SK-N-MC (cell line): ENCODE data around the gene IKBKE.

ENCODE experiments used
- DNase-seq: peaks from one replicate; pipeline ENCODE4 v3.0.0-alpha.2; 2011; ENCODE audit warnings: low read depth, low spot score
- H3K27ac ChIP-seq: fragments of 200-600 bp; sonication (generic); 2 replicates; pipeline ENCODE4 v1.5.1; 2016; ENCODE audit warnings: mixed run types
- H3K36me3 ChIP-seq: fragments of 200-600 bp; sonication (generic); 2 replicates; pipeline ENCODE4 v1.6.1; 2017; ENCODE audit warnings: antibody characterized with exemption, low read length, mixed read lengths; ENCODE audit not compliant: insufficient read depth
- H3K4me3 ChIP-seq: fragments of 200-600 bp; sonication (generic); 2 replicates; pipeline ENCODE4 v1.5.1; 2016
- H3K9ac ChIP-seq: fragments of 200-600 bp; sonication (generic); 2 replicates; pipeline ENCODE4 v1.8.0; 2017; ENCODE audit warnings: mixed run types, mixed read lengths; ENCODE audit not compliant: insufficient read length
- H3K9me3 ChIP-seq: fragments of 200-600 bp; sonication (generic); 2 replicates; pipeline ENCODE4 v1.6.1; 2017; ENCODE audit warnings: low read depth, mild to moderate bottlenecking, antibody characterized with exemption, low read length, moderate library complexity, mixed read lengths
- EZH2 ChIP-seq: fragments of 200-600 bp; sonication (generic); IDR thresholded peaks from one replicate; pipeline ENCODE4 v1.6.1; 2017; ENCODE audit warnings: antibody characterized with exemption
- FOXP2 ChIP-seq: optimal IDR thresholded peaks from 2 replicates; pipeline ENCODE3; 2011; ENCODE audit warnings: mild to moderate bottlenecking, moderate library complexity; ENCODE audit not compliant: insufficient read depth; ENCODE audit errors: extremely low read length, control extremely low read depth
- POLR2AphosphoS5 ChIP-seq: IDR thresholded peaks from 2 replicates; pipeline ENCODE4 v1.6.1; 2012; ENCODE audit warnings: mild to moderate bottlenecking, low read depth, low read length, borderline replicate concordance

IKBKE gene

DNA sequence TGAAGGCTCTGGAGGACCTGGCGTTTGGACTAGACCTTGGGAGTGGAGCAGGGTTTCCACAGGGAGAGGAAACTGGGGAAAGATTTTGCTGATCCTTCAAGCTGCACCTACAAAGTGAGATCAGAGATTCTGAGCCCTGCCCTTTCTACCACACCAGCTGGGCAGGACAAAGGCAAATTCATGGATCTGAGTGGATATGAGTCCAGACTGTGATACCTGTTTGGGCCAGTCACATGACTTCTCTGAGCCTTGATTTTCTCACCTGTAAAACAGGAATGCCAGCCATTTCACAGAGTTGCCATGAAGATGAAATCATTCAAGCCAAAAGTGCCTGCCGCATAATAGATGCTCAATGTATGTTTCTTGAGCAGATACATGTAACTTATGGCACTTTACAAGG lies 32.1 kb downstream of the IKBKE start:
- Histone ChIP-seq H3K36me3 (no peaks in the 10 kb centered on the region), H3K9me3 (no peaks in the 10 kb centered on the region), H3K9ac (no peak overlapping the region), H3K27ac (no peak overlapping the region), H3K4me3 (no peak overlapping the region)
- TF ChIP-seq EZH2 (no peak), FOXP2 (no peak), POLR2AphosphoS5 (no peak)
- DNase-seq: no peak

DNA sequence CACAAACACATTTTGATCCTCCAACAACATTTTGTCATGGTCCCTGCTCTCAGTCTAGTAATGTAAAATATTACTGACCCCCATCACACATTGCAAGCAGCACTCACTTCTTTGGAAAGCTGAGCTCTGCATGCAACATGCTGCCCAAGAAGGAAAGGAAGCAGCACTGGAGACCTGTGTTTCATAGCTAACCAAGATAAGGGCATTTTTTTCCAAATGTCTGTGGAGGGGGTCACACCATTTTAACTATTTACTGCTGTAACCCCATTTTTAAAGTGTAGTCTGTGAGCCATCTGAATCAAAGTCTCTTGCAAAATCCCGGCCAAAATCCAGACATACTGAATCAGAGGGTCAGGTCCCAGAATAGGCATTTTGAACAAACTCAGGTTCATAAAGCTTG lies 32.5 kb downstream of the IKBKE start:
- TF ChIP-seq POLR2AphosphoS5 (no peak), EZH2 (no peak), FOXP2 (no peak)
- H3K9ac ChIP-seq: no peak overlapping the region
- H3K36me3 ChIP-seq: no peaks in the 10 kb centered on the region
- no peaks in the 10 kb centered on the region for H3K9me3 ChIP-seq
- H3K27ac ChIP-seq: no peak overlapping the region
- DNase-seq: no peak
- no peak overlapping the region for H3K4me3 ChIP-seq

DNA sequence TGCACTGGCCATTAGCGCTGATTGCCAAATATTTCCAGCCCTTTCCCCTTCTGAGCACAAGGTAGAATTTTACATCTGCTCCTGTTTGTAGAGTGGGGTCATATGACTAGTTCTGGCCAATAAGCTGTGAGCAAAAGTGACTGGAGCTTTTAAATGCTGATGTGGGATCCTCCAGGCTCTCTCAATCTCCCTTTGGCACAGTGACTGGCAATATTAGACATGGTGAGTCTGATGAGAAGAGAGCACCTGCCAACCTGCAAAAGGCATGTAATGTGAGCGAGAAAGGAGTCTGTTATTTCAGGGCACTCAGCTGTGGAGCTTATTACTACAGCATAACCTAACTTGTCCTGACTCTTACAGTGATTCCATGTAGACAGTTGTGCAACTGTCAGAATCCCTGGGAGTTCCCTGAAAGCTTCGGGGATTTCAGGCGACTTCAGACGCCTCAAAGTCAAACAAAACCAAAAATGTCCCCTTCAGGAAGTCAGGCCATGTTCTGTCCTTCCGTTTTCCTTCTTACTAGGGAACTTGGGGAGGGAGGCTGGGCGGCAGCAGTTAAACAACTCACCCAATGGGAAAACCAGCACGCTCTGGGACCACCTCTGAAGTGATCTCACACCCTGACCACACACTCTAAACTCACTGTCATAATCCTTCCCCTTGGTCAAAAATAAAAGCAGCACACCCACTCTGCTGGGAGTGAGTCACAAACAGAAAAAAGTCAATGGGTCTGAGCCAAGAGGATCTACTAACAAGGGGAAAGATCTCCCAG lies 33.5 kb downstream of the IKBKE start:
- no peak for TF ChIP-seq EZH2
- TF ChIP-seq FOXP2: no peak
- no peak for TF ChIP-seq POLR2AphosphoS5
- no peaks in the 10 kb centered on the region for H3K9me3 ChIP-seq
- no peak for DNase-seq
- H3K27ac ChIP-seq: no peak overlapping the region
- H3K36me3 ChIP-seq: no peaks in the 10 kb centered on the region
- no peak overlapping the region for H3K9ac ChIP-seq
- no peak overlapping the region for H3K4me3 ChIP-seq

DNA sequence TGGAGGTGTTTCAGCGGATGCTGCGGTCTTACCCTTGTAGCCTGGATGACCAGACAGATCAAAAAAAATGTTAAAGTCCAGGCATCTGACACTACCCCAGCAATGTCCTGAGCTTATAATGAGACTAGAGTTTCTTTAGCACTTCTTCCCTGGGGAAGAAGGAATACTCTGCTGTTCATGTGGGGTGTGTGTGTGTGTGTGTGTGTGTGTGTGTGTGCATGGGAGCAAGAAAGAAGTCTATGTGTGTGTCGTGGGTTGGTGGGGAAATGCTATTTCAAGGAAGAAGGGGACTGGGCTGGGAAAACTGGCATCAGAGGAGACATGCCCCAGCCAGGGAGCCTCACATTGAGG lies 34.1 kb downstream of the IKBKE start:
- Histone ChIP-seq H3K4me3 (no peak overlapping the region), H3K9me3 (no peaks in the 10 kb centered on the region), H3K36me3 (no peaks in the 10 kb centered on the region), H3K27ac (no peak overlapping the region), H3K9ac (no peak overlapping the region)
- TF ChIP-seq FOXP2 (no peak), EZH2 (no peak), POLR2AphosphoS5 (no peak)
- DNase-seq: no peak

DNA sequence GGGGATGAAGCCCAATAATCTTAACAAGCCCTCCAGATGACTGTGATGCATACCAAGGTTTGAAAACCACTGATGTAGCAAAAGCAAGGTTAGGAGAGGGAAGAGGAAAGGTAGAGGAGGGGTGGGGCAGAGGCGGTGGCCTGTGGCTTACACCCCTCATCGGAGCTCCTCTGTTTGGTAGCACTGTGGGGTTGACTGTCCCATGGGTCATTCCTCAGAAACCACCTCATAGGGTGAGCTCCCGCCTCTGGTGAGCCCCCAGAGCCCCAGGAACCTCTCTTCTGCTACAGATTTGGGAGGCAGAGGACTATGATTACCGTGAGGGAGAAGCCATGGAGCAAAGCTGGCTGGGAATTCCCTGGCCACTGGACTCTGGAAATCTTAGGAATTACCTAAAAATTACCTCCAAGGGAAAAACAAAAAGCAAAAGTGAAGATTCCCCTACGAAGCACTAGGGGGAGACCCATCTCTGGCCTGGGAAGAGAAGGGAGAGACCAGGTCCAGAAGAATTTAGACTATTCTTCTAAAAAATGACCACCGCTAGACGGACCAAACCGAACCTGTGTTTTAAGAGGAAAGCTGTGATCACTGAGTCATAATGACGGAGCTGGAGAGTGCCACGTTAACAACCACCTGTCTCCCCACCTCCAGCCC lies 35.6 kb downstream of the IKBKE start:
- H3K36me3 ChIP-seq: no peaks in the 10 kb centered on the region
- no peaks in the 10 kb centered on the region for H3K9me3 ChIP-seq
- H3K27ac ChIP-seq: no peak overlapping the region
- no peak overlapping the region for H3K9ac ChIP-seq
- no peak for DNase-seq
- TF ChIP-seq POLR2AphosphoS5: no peak
- TF ChIP-seq FOXP2: no peak
- no peak for TF ChIP-seq EZH2
- no peak overlapping the region for H3K4me3 ChIP-seq

DNA sequence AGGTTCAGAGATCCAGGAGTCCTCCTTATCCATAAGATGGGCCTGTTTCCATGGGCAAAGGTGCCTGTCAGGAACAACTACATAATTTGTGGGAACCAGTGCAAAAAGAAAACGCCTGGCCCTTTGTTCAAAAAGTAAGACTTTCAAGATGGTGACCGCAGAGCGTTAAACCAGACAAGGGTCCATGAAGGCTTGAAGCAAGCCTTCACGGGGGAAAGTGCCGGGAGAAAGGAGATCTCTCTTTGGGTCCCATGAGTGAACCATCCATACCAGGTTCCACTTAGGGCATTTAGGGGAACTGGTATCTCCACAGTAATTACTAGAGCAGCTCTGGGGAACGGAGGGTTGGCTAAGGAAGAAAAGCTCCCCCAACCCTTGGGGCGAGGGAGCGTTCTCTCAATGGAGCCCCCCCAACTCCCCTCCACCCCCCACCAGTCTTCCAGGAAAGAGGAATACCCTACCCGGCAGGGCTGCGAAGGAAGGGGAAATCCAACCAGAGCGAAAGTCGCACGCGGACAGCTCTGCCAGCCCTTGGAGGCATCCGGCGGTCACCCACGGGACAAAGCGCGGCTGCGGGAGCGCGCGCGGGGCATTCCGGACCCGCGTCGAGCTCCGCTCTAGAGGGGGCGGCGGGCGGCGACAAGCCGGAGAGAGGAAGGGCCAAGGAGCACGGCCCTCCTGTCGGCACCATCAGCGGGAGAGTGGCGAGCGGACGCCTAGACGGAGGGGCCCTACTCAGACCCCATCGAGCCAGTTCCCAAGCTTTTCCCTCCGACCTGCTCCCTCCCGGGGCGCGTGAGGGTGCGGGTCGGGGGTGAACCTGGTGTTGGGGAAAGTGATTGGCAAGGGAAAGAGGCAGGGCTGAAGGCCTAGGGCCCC lies 36.4 kb downstream of the IKBKE start:
- H3K9ac ChIP-seq: no peak overlapping the region
- TF ChIP-seq POLR2AphosphoS5 (no peak), FOXP2 (no peak), EZH2 (no peak)
- peak overlapping the region; percentile 67 for H3K4me3 ChIP-seq
- no peak for DNase-seq
- H3K27ac ChIP-seq: no peak overlapping the region
- no peaks in the 10 kb centered on the region for H3K9me3 ChIP-seq
- H3K36me3 ChIP-seq: no peaks in the 10 kb centered on the region

DNA sequence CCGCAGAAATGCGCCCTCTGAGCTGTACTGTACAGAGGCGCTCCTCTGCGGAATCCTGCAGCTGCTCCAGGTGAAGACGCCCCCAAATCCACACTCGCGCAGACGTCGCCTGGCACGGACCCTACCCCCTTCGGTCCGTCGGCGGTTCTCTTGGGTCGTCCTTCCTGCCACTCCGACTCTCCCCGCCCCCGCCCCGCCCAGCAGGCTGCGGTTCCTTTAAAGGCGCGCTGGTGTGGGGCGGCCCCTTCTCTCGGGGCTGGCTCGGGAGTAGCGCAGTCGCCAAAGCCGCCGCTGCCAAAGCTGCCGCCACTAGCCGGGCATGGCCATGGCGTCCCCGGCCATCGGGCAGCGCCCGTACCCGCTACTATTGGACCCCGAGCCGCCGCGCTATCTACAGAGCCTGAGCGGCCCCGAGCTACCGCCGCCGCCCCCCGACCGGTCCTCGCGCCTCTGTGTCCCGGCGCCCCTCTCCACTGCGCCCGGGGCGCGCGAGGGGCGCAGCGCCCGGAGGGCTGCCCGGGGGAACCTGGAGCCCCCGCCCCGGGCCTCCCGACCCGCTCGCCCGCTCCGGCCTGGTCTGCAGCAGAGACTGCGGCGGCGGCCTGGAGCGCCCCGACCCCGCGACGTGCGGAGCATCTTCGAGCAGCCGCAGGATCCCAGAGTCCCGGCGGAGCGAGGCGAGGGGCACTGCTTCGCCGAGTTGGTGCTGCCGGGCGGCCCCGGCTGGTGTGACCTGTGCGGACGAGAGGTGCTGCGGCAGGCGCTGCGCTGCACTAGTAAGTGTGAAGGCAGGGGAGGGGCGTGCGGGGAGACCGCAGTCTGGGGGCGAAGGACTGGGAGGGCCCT lies 37.2 kb downstream of the IKBKE start, which contains the start of gene RASSF5:
Gene RASSF5 (plus strand): TSS at position 248 of the 846 bp plus-strand sequence. CDS start 72 bp downstream, at position 320.
- H3K9me3 ChIP-seq: no peaks in the 10 kb centered on the region
- DNase-seq: no peak
- no peak for TF ChIP-seq FOXP2
- TF ChIP-seq EZH2: no peak
- TF ChIP-seq POLR2AphosphoS5: no peak

More for the DNA sequence above, 37.2 kb downstream of the IKBKE start, which contains the start of gene RASSF5:
- H3K4me3 ChIP-seq: peak within 1 kb of the TSS; percentile 67
- no peaks in the 10 kb centered on the region for H3K36me3 ChIP-seq
- no peak within 1 kb of the TSS for H3K9ac ChIP-seq
- H3K27ac ChIP-seq: no peak within 1 kb of the TSS
